Subcutaneous adipose tissue (tissue), 4 donors: ENCODE data around the gene BRD3OS. TPM values are rescaled to one million over a fixed set of nuclear protein-coding genes. Genes with fewer than 3 reads are reported as not detected.

ENCODE experiments used
- total RNA-seq, 4 donors: library from RNA; depleted of rRNA; stranded (reverse); fragments of >200 nt; gene quantifications; one replicate each; pipeline ENCODE4 v1.1.0, GENCODE V29; 2016
- TF ChIP-seq, protein P1 (sequence below): fragments of 450-650 bp; IDR thresholded peaks from one replicate; pipeline ENCODE4 v1.5.1; 2016; ENCODE audit warnings: low read depth, mild to moderate bottlenecking, control low read depth, antibody characterized with exemption, moderate library complexity

Gene BRD3OS, protein sequence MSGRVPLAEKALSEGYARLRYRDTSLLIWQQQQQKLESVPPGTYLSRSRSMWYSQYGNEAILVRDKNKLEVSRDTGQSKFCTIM
- 10 to 100 TPM in 2 of 4 donors, 1 to 10 TPM in 2; 6.8 to 25.8 (median 11.4) TPM for total RNA-seq

DNA sequence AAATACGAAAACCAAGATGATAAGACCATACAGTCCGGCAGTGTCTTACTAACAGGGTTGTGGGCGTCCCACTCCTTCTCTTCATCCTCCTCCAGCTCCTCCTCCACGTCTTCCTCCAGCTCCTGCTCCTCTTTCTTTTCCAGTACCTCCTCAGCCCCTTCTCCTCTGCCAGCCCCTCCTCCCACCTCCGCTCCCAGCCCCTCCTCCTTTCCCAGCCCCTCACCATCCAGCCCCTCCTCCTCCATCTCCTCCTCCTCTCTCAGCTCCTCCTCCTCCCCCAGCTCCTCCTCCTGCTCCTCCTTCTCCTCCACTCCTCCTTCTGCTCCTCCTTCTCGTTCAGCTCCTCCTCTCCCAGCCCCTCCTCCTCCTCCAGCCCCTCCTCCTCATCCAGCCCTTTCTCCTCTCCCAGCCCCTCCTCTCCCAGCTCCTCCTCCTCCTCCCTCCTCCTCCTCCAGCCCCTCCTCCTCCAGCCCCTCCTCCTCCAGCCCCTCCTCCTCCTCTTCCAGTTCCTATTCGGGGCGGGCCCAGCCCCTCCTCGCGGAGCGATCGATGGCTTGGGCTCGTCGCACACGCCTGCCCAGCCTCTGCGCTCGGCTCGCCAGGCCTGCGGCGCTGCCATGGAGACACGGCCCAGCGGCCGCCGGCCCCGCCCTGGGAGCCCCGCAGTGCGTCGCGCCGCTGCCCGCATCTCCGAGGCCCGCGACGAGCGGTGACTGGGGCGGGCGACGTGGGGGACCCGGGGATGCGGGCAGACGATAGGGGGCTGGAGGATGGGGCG, at the start of gene BRD3OS:
Gene BRD3OS, plus strand, starts transcription at position 654 of the 778 bp plus-strand sequence. CDS start 1,267 bp downstream, outside the sequence.
- TF ChIP-seq, protein P1, sequence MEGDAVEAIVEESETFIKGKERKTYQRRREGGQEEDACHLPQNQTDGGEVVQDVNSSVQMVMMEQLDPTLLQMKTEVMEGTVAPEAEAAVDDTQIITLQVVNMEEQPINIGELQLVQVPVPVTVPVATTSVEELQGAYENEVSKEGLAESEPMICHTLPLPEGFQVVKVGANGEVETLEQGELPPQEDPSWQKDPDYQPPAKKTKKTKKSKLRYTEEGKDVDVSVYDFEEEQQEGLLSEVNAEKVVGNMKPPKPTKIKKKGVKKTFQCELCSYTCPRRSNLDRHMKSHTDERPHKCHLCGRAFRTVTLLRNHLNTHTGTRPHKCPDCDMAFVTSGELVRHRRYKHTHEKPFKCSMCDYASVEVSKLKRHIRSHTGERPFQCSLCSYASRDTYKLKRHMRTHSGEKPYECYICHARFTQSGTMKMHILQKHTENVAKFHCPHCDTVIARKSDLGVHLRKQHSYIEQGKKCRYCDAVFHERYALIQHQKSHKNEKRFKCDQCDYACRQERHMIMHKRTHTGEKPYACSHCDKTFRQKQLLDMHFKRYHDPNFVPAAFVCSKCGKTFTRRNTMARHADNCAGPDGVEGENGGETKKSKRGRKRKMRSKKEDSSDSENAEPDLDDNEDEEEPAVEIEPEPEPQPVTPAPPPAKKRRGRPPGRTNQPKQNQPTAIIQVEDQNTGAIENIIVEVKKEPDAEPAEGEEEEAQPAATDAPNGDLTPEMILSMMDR: no peak

DNA sequence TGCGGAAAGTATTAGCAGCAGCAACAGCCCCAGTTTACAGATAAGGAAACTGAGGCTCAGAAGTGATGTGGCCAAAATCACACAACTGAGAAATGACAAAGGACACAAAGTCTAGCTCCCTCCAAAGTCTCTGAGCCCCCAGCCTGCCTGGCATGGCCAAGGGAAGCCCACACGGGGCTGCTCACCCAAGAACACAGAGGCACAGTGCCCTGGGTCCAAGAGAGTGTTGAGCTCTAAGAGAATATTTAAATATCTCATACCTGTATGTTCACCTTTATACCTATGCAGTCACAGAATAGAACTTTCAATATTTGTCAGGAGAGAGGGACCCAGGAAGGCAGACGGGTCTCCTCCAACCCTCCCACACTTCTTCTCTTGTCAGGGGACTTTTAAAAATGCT, 49.8 kb upstream of the BRD3OS start:
- TF ChIP-seq, protein P1: no peak

DNA sequence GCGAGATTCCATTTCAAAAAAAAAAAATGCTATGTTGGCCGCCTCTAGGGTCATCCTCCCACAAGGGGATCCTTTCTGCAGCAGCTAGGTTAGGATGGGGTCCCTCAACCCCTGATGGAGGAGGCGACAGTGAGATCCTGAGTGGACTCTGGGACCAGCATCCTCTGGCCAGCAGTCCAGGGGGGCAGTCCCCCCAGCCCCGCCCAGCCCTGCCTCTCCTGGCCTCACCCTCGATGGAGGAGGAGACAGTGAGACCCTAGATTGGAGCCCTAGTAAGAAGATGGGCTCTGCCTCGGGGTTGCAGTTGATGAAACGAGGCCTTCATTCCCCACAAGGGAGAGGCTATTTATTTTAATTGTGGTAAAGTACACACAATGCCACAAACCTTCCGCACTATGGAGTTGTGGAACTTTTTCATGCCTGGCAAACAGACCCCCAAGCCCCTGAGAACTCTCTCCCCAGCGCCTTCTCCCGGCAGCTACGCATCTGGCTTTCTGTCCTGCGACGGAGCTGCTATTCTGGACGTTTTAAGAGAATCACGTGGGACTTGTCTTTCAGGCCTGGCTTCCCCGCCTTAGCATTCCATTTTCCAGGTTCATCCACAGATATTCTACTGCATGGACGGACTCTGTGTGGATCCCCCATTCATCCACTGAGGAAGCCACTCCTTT, 49.0 kb upstream of the BRD3OS start:
- TF ChIP-seq, protein P1: no peak

DNA sequence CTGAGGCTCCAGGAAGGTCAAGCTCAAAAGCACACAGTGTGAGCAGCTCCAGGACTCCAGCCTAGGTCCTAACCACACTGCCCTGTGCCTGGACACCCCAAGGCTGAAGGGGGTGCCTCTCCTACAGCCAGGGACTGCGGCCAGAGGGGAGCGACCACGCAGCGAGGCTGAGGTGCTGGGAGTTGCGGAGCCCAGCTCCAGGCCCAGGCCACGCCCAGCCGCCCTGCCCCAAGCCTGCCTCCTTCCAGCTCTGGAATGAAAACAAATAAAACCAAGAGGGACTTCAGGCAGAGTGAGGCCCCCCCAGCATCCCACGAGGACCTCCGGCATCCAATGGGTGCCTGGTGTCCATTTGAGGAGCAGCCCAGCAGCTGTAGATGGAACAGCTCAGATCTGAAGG, 48.4 kb upstream of the BRD3OS start:
- TF ChIP-seq, protein P1: no peak

DNA sequence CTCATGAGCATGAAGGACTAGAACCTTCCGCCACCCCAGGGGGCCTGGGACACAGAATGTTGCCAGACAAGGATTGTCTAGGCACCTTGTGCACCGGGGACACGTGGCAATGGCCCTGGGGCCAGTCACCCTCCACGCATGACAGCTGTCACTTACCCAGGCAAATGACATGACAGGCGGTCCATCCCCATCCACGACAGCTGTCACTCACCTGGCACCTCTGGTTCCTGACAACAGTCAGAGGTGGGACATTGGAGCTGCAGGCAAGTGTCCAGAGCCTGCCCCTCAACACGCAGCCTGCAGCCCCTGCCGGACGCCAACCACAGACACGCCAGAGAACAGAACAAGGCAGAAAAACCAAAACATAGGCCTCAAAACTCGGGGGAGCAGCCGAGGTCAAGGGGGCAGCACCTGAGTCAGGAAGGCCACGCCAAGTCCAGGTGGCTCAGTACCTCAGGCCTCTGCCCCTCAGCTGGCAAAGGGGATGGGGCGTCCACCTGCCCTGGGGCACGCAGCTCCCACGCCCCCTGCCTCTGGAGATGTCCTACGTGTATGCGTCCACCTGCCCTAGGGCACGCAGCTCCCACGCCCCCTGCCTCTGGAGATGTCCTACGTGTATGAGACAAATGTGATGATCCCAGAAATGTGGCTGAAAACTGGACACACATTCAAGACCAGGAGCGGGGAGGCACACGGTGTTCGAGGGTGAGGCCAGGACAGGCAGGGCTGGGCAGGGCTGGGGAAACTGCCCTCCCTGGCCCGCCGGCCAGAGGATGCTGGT, 47.7 kb upstream of the BRD3OS start:
- TF ChIP-seq, protein P1: no peak

DNA sequence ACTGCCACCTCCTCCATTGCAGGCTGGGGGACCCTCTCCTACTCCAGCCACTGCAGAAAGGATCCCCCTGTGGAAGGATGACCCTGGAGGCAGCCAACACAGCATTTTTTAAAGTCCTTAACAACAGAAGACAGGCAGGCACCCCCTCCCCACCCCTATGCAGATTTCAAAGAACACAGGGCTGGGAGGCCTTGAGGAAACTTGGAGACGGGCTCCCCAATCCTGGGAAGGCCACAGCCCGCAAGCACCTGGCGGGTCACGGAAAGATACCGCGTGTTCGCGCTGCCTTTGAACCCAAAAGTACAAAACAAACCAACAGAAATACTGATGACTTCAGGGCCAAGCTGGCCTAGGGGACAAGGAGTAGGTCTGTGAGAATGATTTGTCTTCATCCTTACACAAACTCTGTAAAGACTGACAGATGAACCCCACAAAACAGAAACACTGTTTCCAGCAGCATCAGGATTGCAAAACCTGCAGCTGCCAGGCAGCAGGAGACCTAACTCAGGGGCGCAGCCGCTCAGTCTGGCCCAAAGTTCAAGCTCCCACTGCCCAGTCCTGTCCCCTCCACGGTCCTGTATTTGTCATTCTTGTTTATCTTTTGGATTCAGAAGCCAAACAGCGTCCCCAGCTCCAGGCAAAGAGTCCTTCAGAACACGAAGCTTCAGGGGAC, 46.9 kb upstream of the BRD3OS start:
- TF ChIP-seq, protein P1: no peak
